ENCODE measurements around the gene OR8J1.
"Not testable (repeated sequence)": the region's sequence is repeated elsewhere in the genome, so short reads cannot be mapped to it uniquely, and the experiment has no call there.

Gene OR8J1

DNA sequence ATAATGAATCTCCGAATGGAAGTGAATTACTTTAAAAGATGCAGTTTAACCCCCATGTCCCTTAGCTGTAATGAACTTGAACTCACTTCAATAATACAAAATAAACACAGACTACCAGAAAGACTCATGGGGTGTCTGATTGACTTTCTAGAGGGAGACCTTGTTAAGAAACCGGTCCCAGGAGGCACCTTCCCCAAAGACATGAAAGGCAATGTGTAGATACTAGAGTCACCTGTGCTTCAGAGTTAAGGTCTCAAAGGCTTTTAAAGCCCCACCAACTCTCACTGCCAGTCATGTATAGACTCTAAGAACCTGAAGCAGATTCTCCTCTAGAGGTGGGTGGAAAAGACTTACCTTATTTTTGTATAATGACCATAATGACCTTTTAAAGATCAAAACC is at the start of gene OR8J1:
OR8J1 (plus strand) TSS at position 301 of the 400 bp plus-strand sequence. CDS start 5,956 bp downstream, outside the sequence.
- no peak for DNase-seq

- no peak for DNase-seq
Measured at GRCh38 chr11:56307836-56308235, 46.3 kb upstream of the OR8J1 start.

- DNase-seq, result no peak
Measured at GRCh38 chr11:56314844-56315243, 39.2 kb upstream of the OR8J1 start, which contains the start of gene OR8K3. Gene OR8K3, plus strand, starts transcription at chr11:56315144. Its CDS starts 3,163 bp downstream, at chr11:56318307.

- DNase-seq, result no peak
Measured at GRCh38 chr11:56331861-56332491, 22.1 kb upstream of the OR8J1 start.

DNA sequence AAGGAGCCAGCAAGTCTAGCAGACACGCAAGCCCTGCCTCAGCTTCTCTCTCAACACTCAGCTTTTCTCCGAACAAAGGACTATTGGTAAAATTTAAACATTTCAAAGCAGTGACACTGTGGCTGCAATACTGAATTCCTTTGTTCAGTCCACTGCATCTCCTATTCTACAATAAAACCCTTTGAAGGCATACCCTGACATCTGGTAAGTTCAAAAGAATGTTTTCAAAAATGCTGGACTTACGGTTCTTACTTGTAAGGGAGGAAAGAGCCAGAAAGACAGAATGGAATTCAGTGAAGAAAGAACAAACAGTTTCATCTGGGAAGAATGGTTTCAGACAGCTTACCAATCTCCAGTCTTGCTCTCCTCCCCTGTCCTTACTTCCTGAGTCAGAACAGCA is 20.9 kb upstream of the OR8J1 start:
- no peak for DNase-seq

- DNase-seq, result no peak
Measured at GRCh38 chr11:56340289-56340688, 13.8 kb upstream of the OR8J1 start.

DNA sequence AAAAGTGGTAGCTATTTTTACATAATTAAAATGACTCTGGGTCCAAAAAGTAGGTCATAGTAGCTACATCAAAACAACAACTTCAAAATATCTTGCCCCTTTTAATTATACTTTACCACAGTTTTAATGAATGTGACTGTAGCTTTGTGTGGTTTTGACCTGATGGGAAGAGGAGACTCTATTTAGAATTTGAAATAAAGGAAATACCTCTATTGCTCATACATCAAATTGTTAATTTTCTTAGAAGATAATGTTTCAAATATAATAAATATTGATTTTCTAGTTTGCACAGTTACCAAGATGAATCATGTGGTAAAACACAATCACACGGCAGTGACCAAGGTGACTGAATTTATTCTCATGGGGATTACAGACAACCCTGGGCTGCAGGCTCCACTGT is 8.4 kb upstream of the OR8J1 start, which contains the start of gene OR8K1:
OR8K1 (plus strand) TSS at position 301 of the 400 bp plus-strand sequence; CDS start at position 301, 0 bp downstream.
- DNase-seq, result no peak

- DNase-seq, result no peak
Measured at GRCh38 chr11:56375324-56375723, 21.2 kb downstream of the OR8J1 start, which contains the start of gene OR8U1. Gene OR8U1, plus strand, starts transcription at chr11:56375624. Its CDS starts 0 bp downstream, at chr11:56375624.

DNA sequence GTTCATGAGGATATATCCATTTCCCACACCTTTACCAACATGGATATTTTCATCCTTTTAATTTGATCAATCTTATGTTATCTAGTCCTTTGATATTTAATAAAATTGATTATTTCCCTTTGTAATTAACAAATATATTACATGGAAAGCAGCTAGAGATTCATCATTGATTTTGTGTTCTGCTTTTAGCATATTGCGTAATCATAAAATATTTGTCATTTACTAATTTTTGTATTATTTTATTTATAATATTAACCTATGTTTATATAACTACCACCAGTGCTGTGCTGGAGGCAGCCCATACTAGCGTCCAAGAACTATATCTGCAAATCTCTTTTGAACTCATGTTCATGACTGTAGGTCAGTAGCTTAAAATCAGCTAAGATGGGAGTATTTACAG is 26.0 kb downstream of the OR8J1 start:
- no peak for DNase-seq

DNA sequence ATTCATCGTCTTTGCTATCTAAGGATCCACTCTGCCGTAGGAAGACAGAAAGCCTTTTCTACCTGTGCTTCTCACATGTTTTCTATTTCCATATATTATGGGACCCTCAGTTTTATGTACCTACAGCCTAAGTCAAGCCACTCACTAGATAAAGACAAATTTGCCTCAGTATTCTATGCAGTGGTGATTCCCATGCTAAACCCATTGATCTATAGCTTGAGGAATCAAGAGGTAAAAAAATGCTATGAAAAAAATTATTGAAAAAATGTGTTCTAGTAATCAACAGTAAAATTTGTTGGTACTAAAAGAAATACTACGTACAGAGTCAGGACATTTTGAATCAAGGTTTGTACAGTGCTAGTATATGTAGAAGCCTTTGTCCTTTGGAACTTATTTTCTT is 40.3 kb downstream of the OR8J1 start:
- no peak for DNase-seq

GRCh38 chr11:56396047-56396446 is 42.0 kb downstream of the OR8J1 start:
- no peak for DNase-seq

DNA sequence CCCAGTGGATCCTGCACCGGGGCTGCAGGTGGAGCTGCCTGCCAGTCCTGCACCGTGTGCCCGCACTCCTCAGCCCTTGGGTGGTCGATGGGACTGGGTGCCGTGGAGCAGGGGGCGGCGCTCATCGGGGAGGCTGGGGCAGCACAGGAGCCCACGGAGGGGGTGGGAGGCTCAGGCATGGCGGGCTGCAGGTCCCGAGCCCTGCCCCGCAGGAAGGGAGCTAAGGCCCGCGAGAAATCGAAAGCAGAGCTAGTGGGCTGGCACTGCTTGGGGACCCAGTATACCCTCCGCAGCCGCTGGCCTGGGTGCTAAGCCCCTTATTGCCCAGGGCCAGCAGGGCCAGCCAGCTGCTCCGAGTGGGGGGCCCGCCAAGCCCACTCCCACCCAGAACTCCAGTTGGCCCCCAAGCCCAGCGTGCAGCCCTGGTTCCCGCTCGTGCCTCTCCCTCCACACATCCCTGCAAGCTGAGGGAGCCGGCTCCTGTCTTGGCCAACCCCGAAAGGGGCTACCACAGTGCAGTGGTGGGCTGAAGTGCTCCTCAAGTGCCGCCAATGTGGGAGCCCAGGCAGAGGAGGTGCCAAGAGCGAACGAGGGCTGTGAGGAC is 47.9 kb downstream of the OR8J1 start:
- not testable (repeated sequence) for DNase-seq

DNA sequence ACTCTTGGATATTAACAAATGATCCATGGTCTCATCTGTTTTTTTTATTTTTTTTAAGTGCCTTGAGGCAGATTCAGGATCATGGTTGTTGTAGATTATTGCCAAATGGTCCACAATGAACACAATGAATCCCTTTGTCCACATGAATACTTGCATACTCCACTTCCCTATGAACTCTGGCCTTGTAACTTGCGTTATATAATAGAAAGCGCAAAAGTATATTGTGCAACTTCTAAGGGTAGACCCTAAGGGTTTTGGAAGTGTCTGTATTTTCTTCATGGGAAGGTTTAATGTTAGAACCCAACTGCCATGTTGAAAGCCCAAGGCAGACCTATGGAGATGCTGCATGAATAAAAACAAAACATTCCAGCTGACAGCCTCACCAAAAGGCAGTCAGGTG is 50.3 kb downstream of the OR8J1 start:
- DNase-seq, result no peak

- DNase-seq, result no peak
Measured at GRCh38 chr11:56410801-56411200, 56.7 kb downstream of the OR8J1 start.

All from stimulated activated naive CD4-positive, alpha-beta T cell (primary cell).